Nephron (organoid): ENCODE measurements around the gene TMEM235.

Source experiments
- H3K27ac Mint-ChIP-seq, 3 experiments: 2 replicates each; pipeline ENCODE4 v1.8.0; 2020; ENCODE audit warnings: mixed read lengths in 3 of 3, mild to moderate bottlenecking in 2 of 3, moderate library complexity in 1 of 3
- H3K27me3 Mint-ChIP-seq: 2 replicates; pipeline ENCODE4 v1.8.0; 2021; ENCODE audit warnings: low read depth, mild to moderate bottlenecking, moderate library complexity, mixed read lengths
- H3K36me3 Mint-ChIP-seq: 2 replicates; pipeline ENCODE4 v1.8.0; 2020; ENCODE audit warnings: low read depth, mixed read lengths
- H3K4me1 Mint-ChIP-seq: 2 replicates; pipeline ENCODE4 v1.8.0; 2020; ENCODE audit warnings: mixed read lengths
- H3K4me3 Mint-ChIP-seq, 3 experiments: 2 replicates each; pipeline ENCODE4 v1.8.0; 2020; ENCODE audit warnings: mild to moderate bottlenecking in 3 of 3, mixed read lengths in 3 of 3, moderate library complexity in 2 of 3
- H3K9me3 Mint-ChIP-seq: 2 replicates; pipeline ENCODE4 v1.8.0; 2020; ENCODE audit warnings: mixed read lengths
- CTCF ChIP-seq, 3 experiments: fragments of 200-600 bp; sonication (generic); IDR thresholded peaks; one replicate each; pipeline ENCODE4 v1.5.0; 2021; ENCODE audit warnings: antibody characterized with exemption in 3 of 3; ENCODE audit not compliant: unreplicated experiment in 3 of 3

The TMEM235 gene

GRCh38 chr17:78223765-78224164 lies 7.7 kb upstream of the TMEM235 start:
- Mint-ChIP-seq H3K4me3 (no peak overlapping the region), H3K36me3 (peaks cover 32% of the 10 kb centered on the region), H3K27me3 (peaks cover 19% of the 10 kb centered on the region), H3K27ac (peak overlapping the region; percentile 13 to 32 (median 27)), H3K9me3 (no peaks in the 10 kb centered on the region), H3K4me1 (peaks cover 39% of the 10 kb centered on the region)
- TF ChIP-seq CTCF (IDR thresholded peaks at IDR 0.05; ENCODE audit: unreplicated experiment in 3 of 3) = no peak

GRCh38 chr17:78224231-78225087 lies 7.0 kb upstream of the TMEM235 start:
- no peak for TF ChIP-seq CTCF (IDR thresholded peaks at IDR 0.05; ENCODE audit: unreplicated experiment in 3 of 3)
- peaks cover 27% of the 10 kb centered on the region for H3K36me3 Mint-ChIP-seq
- peak overlapping the region in 1 of 3 experiments; percentile 20 for H3K4me3 Mint-ChIP-seq
- no peaks in the 10 kb centered on the region for H3K9me3 Mint-ChIP-seq
- H3K27me3 Mint-ChIP-seq = peaks cover 23% of the 10 kb centered on the region
- peak overlapping the region; percentile 13 to 32 (median 27) for H3K27ac Mint-ChIP-seq
- H3K4me1 Mint-ChIP-seq = peaks cover 38% of the 10 kb centered on the region

DNA sequence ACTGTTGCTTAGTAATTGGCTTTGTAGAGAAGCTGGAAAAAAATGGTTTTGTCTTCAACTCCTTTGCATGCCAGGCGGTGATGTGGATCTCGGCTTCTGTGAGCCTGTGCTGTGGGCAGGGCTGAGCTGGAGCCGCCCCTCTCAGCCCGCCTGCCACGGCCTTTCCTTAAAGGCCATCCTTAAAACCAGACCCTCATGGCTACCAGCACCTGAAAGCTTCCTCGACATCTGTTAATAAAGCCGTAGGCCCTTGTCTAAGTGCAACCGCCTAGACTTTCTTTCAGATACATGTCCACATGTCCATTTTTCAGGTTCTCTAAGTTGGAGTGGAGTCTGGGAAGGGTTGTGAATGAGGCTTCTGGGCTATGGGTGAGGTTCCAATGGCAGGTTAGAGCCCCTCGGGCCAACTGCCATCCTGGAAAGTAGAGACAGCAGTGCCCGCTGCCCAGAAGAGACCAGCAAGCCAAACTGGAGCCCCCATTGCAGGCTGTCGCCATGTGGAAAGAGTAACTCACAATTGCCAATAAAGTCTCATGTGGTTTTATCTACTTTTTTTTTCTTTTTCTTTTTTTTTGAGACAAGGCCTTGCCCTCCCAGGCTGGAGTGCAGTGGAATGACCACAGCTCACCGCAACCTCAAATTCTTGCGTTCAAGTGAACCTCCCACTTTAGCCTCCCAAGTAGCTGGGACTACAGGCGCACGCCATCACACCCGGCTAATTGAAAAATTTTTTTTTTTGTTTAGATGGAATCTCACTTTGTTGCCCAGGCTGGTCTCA lies 6.2 kb upstream of the TMEM235 start:
- H3K4me3 Mint-ChIP-seq = no peak overlapping the region
- peaks cover 33% of the 10 kb centered on the region for H3K4me1 Mint-ChIP-seq
- H3K9me3 Mint-ChIP-seq = no peaks in the 10 kb centered on the region
- H3K36me3 Mint-ChIP-seq = peaks cover 22% of the 10 kb centered on the region
- H3K27ac Mint-ChIP-seq = peak overlapping the region in 1 of 3 experiments; percentile 32
- TF ChIP-seq CTCF (IDR thresholded peaks at IDR 0.05; ENCODE audit: unreplicated experiment in 3 of 3) = no peak
- peaks cover 31% of the 10 kb centered on the region for H3K27me3 Mint-ChIP-seq

DNA sequence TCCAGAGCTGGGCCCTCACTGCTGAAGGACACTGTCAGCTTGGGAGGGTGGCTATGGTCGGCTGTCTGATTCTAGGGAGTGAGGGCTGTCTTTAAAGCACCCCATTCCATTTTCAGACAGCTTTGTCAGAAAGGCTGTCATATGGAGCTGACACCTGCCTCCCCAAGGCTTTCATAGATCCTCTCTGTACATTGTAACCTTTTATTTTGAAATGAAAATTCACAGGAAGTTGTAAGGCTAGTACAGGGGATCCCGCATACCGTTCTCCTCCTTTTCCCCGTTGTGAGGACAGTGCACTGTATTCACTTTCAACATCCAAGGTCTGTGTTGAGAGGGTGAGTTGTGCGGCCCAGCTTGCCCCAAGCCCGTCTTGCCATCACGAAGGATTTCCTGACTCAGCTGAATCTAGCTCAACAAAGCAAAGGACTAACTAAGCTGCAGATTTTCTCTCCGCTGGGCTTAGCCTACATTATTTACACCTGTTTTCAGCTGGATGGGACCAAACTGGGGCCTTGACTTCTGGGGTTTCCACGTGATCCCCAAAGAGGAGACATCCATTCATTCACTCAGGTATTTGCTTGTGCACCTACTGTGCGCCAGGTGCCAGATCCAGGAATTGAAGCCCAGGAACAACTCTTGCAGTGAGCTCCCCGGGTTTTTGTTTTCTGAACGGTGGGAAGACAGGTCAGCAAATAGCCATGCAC lies 5.2 kb upstream of the TMEM235 start:
- TF ChIP-seq CTCF (IDR thresholded peaks at IDR 0.05; ENCODE audit: unreplicated experiment in 3 of 3) = no peak
- H3K4me3 Mint-ChIP-seq = no peak overlapping the region
- peaks cover 18% of the 10 kb centered on the region for H3K36me3 Mint-ChIP-seq
- no peak overlapping the region for H3K27ac Mint-ChIP-seq
- H3K27me3 Mint-ChIP-seq = peaks cover 40% of the 10 kb centered on the region
- no peaks in the 10 kb centered on the region for H3K9me3 Mint-ChIP-seq
- H3K4me1 Mint-ChIP-seq = peaks cover 37% of the 10 kb centered on the region

DNA sequence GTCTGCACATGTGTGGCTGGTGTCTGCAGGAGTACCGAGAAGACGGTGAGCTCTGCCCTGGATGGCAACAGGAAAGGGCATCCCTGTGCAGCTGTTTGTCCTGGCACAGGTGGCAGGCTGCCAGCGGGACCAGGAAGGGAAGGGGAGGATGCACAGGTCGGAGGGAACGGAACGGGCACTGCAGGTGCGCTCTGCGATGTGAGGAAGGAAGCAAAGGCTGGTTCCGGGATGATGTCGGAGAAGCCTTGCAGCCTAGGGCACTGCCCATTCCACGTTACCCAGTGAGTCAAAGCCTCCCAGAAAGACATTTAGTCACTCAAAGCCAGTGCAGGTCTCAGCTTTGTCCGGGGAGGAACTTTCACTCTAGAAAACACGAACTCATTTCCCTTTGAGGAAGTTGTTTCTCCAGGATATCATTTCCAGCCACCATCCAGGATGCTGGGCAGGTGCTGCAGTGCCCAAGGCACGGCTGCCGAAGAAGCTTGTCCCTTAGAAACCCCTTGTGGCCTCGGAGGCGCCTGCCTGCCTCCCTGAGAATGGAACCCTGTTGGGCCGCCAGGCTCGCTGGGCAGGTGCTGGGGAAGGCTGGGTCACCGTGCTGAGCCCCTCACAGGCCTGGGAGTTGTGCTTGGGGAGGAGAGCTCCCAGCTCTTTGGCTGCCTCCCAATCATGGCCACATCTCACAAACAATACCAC lies 4.5 kb upstream of the TMEM235 start:
- peaks cover 37% of the 10 kb centered on the region for H3K4me1 Mint-ChIP-seq
- no peaks in the 10 kb centered on the region for H3K9me3 Mint-ChIP-seq
- no peak for TF ChIP-seq CTCF (IDR thresholded peaks at IDR 0.05; ENCODE audit: unreplicated experiment in 3 of 3)
- H3K4me3 Mint-ChIP-seq = no peak overlapping the region
- peaks cover 45% of the 10 kb centered on the region for H3K27me3 Mint-ChIP-seq
- H3K27ac Mint-ChIP-seq = no peak overlapping the region
- H3K36me3 Mint-ChIP-seq = peaks cover 18% of the 10 kb centered on the region
